B cell (primary cell): ENCODE data around the gene SCN1B. TPM values are rescaled to one million over a fixed set of nuclear protein-coding genes. Genes with fewer than 3 reads are reported as not detected.

Experiments
- ATAC-seq: fragments of 200-7000 bp; cut with Tn5 transposase; one replicate; pipeline ENCODE4 v1.10.0; 2021; ENCODE audit warnings: low read depth, mild to moderate bottlenecking, moderate number of reproducible peaks, moderate library complexity
- CTCF ChIA-PET: fragments of 350-600 bp; sonication (Branson Sonifier 250); formaldehyde crosslinking; loops from one replicate; lab custom pipeline; 2021; ENCODE audit warnings: antibody characterized with exemption, inconsistent platforms; lab: Charles Lee
- POLR2A ChIA-PET: fragments of 350-600 bp; sonication (Branson Sonifier 250); formaldehyde crosslinking; loops from one replicate; lab custom pipeline; 2021; ENCODE audit warnings: antibody characterized with exemption; lab: Charles Lee
- DNase-seq: peaks from one replicate; pipeline ENCODE4 v3.0.0; 2013
- H2AFZ ChIP-seq: 2 replicates; pipeline ENCODE4 v1.6.1; 2012; ENCODE audit warnings: mild to moderate bottlenecking, low read depth, low read length; ENCODE audit not compliant: insufficient read depth, poor library complexity, severe bottlenecking
- H3K27ac ChIP-seq, 2 donors: 1 replicate in 1 of 2; 2 replicates in 1 of 2; pipeline ENCODE4 v1.5.1; 2012 to 2013; ENCODE audit warnings: low read length in 2 of 2, mild to moderate bottlenecking in 2 of 2, moderate library complexity in 1 of 2
- H3K27me3 ChIP-seq, 4 experiments: fragments of 200-600 bp in 1 of 4; sonication (generic) in 1 of 4; replicated peaks in 1 of 4; 1 replicate in 2 of 4; 2 replicates in 2 of 4; pipeline versions ENCODE4 v1.6.1 to v1.7.0; 2013 to 2016; ENCODE audit warnings: low read length in 3 of 4, mild to moderate bottlenecking in 2 of 4, mixed read lengths in 1 of 4, moderate library complexity in 1 of 4; ENCODE audit not compliant: insufficient read depth in 4 of 4, control insufficient read depth in 3 of 4; ENCODE audit errors: control extremely low read depth in 1 of 4
- H3K36me3 ChIP-seq, 2 experiments: replicated peaks in 1 of 2; 1 replicate in 1 of 2; 2 replicates in 1 of 2; pipeline versions ENCODE4 v1.6.1 to v1.7.1; 2013; ENCODE audit warnings: low read length in 1 of 2; ENCODE audit not compliant: insufficient read depth in 2 of 2, control insufficient read depth in 1 of 2; ENCODE audit errors: control extremely low read depth in 1 of 2, extremely low read depth in 1 of 2
- H3K4me1 ChIP-seq, 2 donors: fragments of 200-600 bp in 1 of 2; sonication (generic) in 1 of 2; 1 replicate in 1 of 2; 2 replicates in 1 of 2; pipeline versions ENCODE4 v1.5.1 to v1.6.1; 2013 to 2017; ENCODE audit warnings: low read length in 2 of 2; ENCODE audit not compliant: control insufficient read depth in 2 of 2, insufficient read depth in 2 of 2
- H3K4me2 ChIP-seq: replicated peaks from 2 replicates; pipeline ENCODE3; 2012; ENCODE audit warnings: mild to moderate bottlenecking, low read depth, low read length; ENCODE audit not compliant: poor library complexity, severe bottlenecking
- H3K4me3 ChIP-seq, 5 experiments: fragments of 200-600 bp in 1 of 5; sonication (generic) in 1 of 5; 1 replicate in 3 of 5; 2 replicates in 2 of 5; pipeline versions ENCODE4 v1.5.1 to v1.7.0; 2011 to 2016; ENCODE audit warnings: low read length in 4 of 5, mild to moderate bottlenecking in 4 of 5, low read depth in 2 of 5, control low read depth in 1 of 5, moderate library complexity in 1 of 5; ENCODE audit not compliant: insufficient read depth in 1 of 5; ENCODE audit errors: control extremely low read depth in 1 of 5, extremely low read depth in 1 of 5
- H3K79me2 ChIP-seq: fragments of 200-600 bp; sonication (generic); one replicate; pipeline ENCODE4 v1.6.0; 2016; ENCODE audit warnings: low read length; ENCODE audit not compliant: control insufficient read depth, insufficient read depth
- H3K9ac ChIP-seq: fragments of 200-600 bp; sonication (generic); 2 replicates; pipeline ENCODE4 v1.6.1; 2017; ENCODE audit warnings: mild to moderate bottlenecking, low read length, moderate library complexity
- H3K9me3 ChIP-seq, 3 donors: one replicate each; pipeline versions ENCODE4 v1.6.1 to v1.7.1; 2013; ENCODE audit warnings: low read length in 2 of 3; ENCODE audit not compliant: control insufficient read depth in 2 of 3, insufficient read depth in 1 of 3; ENCODE audit errors: control extremely low read depth in 1 of 3
- H4K20me1 ChIP-seq: 2 replicates; pipeline ENCODE4 v1.6.0; 2012; ENCODE audit warnings: mild to moderate bottlenecking, low read length; ENCODE audit not compliant: insufficient read depth, control insufficient read depth, poor library complexity, severe bottlenecking
- H3K27ac Mint-ChIP-seq: one replicate; pipeline ENCODE4 v1.8.0; 2021; ENCODE audit warnings: mixed read lengths
- H3K27me3 Mint-ChIP-seq: one replicate; pipeline ENCODE4 v1.8.0; 2021; ENCODE audit warnings: mixed read lengths
- H3K4me1 Mint-ChIP-seq: one replicate; pipeline ENCODE4 v1.8.0; 2021; ENCODE audit warnings: mixed read lengths
- H3K4me3 Mint-ChIP-seq: one replicate; pipeline ENCODE4 v1.8.0; 2021; ENCODE audit warnings: mixed read lengths
- H3K9me3 Mint-ChIP-seq: one replicate; pipeline ENCODE4 v1.8.0; 2022; ENCODE audit warnings: mixed read lengths; ENCODE audit not compliant: insufficient read depth
- EZH2 ChIP-seq: IDR thresholded peaks from 2 replicates; pipeline ENCODE4 v1.6.1; 2012; ENCODE audit warnings: borderline replicate concordance, low read depth, mild to moderate bottlenecking, moderate library complexity, low read length; ENCODE audit not compliant: insufficient read depth, poor library complexity, severe bottlenecking
- WGBS: methylation state at CpG from one replicate; pipeline ENCODE4 v1.1.5; 2013; ENCODE audit warnings: missing lambda C conversion rate; ENCODE audit not compliant: insufficient coverage; 5-methylcytosine and 5-hydroxymethylcytosine counted together
- intact Hi-C: fragments of 100-400 bp; cut with micrococcal nuclease; formaldehyde crosslinking; loops from one replicate; pipeline ENCODE4 v1.10.0; 2022
- polyA plus RNA-seq: library from polyadenylated mRNA; depleted of rRNA; stranded (reverse); fragments of >200 nt; gene quantifications from 2 replicates; pipeline ENCODE4 v1.2.3, GENCODE V29; 2012
- total RNA-seq, 2 donors: library from RNA; stranded (reverse); fragments of 120-200 nt in 1 of 2; gene quantifications; 1 replicate in 1 of 2; 2 replicates in 1 of 2; pipeline versions ENCODE4 v1.2.3 to v1.2.4, GENCODE V29; 2013 to 2022
- TF ChIP-seq, protein P1 (sequence below): fragments of 200-600 bp; IDR thresholded peaks from one replicate; pipeline ENCODE4 v1.8.0; 2022; ENCODE audit warnings: antibody characterized with exemption, mild to moderate bottlenecking

The SCN1B gene
- total and polyA plus RNA-seq, 2 donors (not counting 1 experiment from before 2014, with no cell fraction given) = 0.52 to 0.72 TPM

DNA sequence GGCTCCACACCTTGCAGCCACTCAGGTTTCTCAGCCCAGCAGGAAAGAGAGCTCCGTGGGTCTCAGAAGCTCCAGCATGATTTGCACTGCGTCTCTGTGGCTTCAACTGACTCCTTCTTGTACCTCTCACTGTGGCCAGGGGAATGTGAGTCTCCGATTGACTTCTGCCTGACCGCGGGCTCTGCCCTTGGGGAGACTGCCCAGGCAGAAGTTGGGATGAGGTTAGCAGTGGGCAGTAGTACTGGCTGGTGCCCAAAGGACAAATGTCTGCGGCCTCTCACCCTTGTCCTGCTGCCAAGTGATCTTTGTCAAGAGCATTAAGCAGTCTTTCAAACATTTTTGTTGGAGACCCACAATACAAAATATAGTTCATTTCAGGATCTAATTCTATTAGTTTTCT is 50.9 kb downstream of the SCN1B start:
- no peaks in the 10 kb centered on the region for H3K36me3 ChIP-seq
- no peak overlapping the region for H3K9ac ChIP-seq
- 79% methylated on average over 2 of the region's 6 CpGs for WGBS
- no peak overlapping the region for H2AFZ ChIP-seq
- no peaks in the 10 kb centered on the region for H3K79me2 ChIP-seq
- H4K20me1 ChIP-seq = no peaks in the 10 kb centered on the region
- H3K27me3 ChIP-seq = no peaks in the 10 kb centered on the region
- H3K9me3 ChIP-seq = no peaks in the 10 kb centered on the region
- peaks cover 58 to 65% of the 10 kb centered on the region in 2 donors for H3K4me1 ChIP-seq
- no peak overlapping the region for H3K4me2 ChIP-seq
- Mint-ChIP-seq H3K27ac (no peak overlapping the region), H3K27me3 (peaks cover 5% of the 10 kb centered on the region), H3K4me3 (no peak overlapping the region), H3K9me3 (no peaks in the 10 kb centered on the region), H3K4me1 (peaks cover 67% of the 10 kb centered on the region)
- H3K4me3 ChIP-seq = no peak overlapping the region
- DNase-seq (no peak), ATAC-seq (no peak)
- POLR2A ChIA-PET = no interaction called here
- intact Hi-C loops = no loop called here
- TF ChIP-seq, protein P1, sequence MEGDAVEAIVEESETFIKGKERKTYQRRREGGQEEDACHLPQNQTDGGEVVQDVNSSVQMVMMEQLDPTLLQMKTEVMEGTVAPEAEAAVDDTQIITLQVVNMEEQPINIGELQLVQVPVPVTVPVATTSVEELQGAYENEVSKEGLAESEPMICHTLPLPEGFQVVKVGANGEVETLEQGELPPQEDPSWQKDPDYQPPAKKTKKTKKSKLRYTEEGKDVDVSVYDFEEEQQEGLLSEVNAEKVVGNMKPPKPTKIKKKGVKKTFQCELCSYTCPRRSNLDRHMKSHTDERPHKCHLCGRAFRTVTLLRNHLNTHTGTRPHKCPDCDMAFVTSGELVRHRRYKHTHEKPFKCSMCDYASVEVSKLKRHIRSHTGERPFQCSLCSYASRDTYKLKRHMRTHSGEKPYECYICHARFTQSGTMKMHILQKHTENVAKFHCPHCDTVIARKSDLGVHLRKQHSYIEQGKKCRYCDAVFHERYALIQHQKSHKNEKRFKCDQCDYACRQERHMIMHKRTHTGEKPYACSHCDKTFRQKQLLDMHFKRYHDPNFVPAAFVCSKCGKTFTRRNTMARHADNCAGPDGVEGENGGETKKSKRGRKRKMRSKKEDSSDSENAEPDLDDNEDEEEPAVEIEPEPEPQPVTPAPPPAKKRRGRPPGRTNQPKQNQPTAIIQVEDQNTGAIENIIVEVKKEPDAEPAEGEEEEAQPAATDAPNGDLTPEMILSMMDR = no peak
- TF ChIP-seq EZH2 = no peak
- CTCF ChIA-PET = interaction anchor here (0.6 to 14.9 kb wide), 8 partner anchors 10 to 72 kb away, joined by 3 to 192 read pairs (median 3); partner anchors contain the start of gene FXYD7
- H3K27ac ChIP-seq = no peak overlapping the region

DNA sequence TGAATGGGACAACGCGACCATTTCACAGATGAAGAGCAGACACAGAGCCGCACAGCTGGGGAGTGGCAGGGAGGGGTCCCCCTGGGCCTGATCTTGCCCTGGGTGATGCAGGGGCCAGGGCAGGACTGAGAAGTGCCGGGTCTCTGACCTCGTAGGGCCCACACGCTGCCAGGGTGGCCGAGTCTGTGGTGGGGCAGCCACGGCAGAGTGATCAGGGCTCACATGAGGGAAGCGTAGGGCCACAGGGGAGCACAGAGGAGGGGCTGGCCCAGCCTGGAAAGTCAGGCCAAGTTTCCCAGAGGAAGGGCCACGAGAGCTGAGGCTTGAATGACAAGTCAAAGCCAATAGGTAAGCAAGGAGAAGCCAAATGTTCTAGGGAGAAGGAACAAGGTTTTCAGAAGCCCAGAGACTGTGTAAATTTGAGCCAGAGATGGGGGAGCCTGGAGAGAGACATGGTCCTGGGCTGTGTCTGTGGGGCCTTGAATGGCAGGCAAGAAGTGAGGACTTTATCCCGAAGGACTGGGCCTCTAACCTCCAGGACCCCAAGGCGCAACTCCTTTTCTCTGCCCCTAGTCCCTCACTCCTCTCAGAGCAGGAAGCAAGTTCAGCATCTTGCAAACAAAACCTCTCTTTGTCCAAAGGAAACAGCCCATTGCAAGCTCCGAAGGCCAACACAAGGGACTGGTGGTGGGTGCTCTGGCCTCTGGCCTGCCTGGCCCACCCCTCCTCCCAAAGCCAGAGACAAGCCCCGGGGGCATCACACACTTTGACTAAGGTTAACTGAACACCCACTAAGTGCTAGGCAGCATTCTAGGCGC is 53.6 kb downstream of the SCN1B start:
- CTCF ChIA-PET = interaction anchor here (1.2 to 14.9 kb wide), 4 partner anchors 9 to 18 kb away, joined by 3 to 192 read pairs (median 8); no protein-coding TSS in a partner anchor
- Histone ChIP-seq H2AFZ (peak overlapping the region; percentile 67), H3K4me3 (peak overlapping the region in 1 of 5 experiments; percentile 4), H3K36me3 (no peaks in the 10 kb centered on the region), H3K4me1 (peaks cover 75 to 82% of the 10 kb centered on the region in 2 donors), H3K9ac (peak overlapping the region; percentile 24), H3K27ac (peak overlapping the region; percentile 90 to 92), H3K4me2 (peak overlapping the region; percentile 62), H3K27me3 (no peaks in the 10 kb centered on the region), H4K20me1 (no peaks in the 10 kb centered on the region), H3K9me3 (no peaks in the 10 kb centered on the region), H3K79me2 (no peaks in the 10 kb centered on the region)
- no peak for TF ChIP-seq EZH2
- TF ChIP-seq, protein P1 = no peak
- peaks cover 77% of the 10 kb centered on the region for H3K4me1 Mint-ChIP-seq
- peak; percentile 66 for ATAC-seq
- POLR2A ChIA-PET = no interaction called here
- H3K27me3 Mint-ChIP-seq = no peaks in the 10 kb centered on the region
- DNase-seq = peak; percentile 54
- H3K9me3 Mint-ChIP-seq = no peaks in the 10 kb centered on the region
- peak overlapping the region; percentile 79 for H3K4me3 Mint-ChIP-seq
- intact Hi-C loops = no loop called here
- WGBS = 32% methylated on average over 15 of the region's 15 CpGs
- peak overlapping the region; percentile 90 for H3K27ac Mint-ChIP-seq
